MCF 10A (cell line): ENCODE data around the gene FAT1. TPM values are rescaled to one million over a fixed set of nuclear protein-coding genes. Genes with fewer than 3 reads are reported as not detected.
A peak's percentile ranks its signal among the peaks of the same experiment; 100 is the strongest.

Experiments
- BruUV-seq: library from RNA; stranded (reverse); fragments of 400-500 nt; replicated peaks from 2 replicates; lab custom pipeline; 2021; lab: Mats Ljungman, UMichigan
- CTCF ChIA-PET: fragments of 300-600 bp; sonication (Branson Sonifier 250); formaldehyde crosslinking; extraction: SDS; loops from one replicate; lab custom pipeline; 2021; ENCODE audit warnings: antibody characterized with exemption, inconsistent platforms; lab: Yijun Ruan, JAX
- POLR2A ChIA-PET: fragments of 300-600, 350-650 bp; sonication (Branson Sonifier 250); formaldehyde crosslinking; extraction: SDS; loops from one replicate; lab custom pipeline; 2020; ENCODE audit warnings: antibody characterized with exemption, inconsistent platforms; lab: Yijun Ruan, JAX
- DNase-seq: peaks from one replicate; pipeline ENCODE4 v3.0.0-alpha.2; 2018; ENCODE audit not compliant: unreplicated experiment
- H3K27ac Mint-ChIP-seq: one replicate; pipeline ENCODE4 v1.8.0; 2022; ENCODE audit warnings: mild to moderate bottlenecking, low read depth, mixed read lengths; ENCODE audit not compliant: unreplicated experiment
- H3K27me3 Mint-ChIP-seq: one replicate; pipeline ENCODE4 v1.8.0; 2022; ENCODE audit warnings: mixed read lengths; ENCODE audit not compliant: insufficient read depth, unreplicated experiment
- H3K36me3 Mint-ChIP-seq: one replicate; pipeline ENCODE4 v1.8.0; 2022; ENCODE audit warnings: mild to moderate bottlenecking, moderate library complexity, mixed read lengths; ENCODE audit not compliant: insufficient read depth, unreplicated experiment
- H3K4me1 Mint-ChIP-seq: one replicate; pipeline ENCODE4 v1.8.0; 2022; ENCODE audit warnings: mixed read lengths; ENCODE audit not compliant: insufficient read depth, unreplicated experiment
- H3K4me3 Mint-ChIP-seq: one replicate; pipeline ENCODE4 v1.8.0; 2022; ENCODE audit warnings: mild to moderate bottlenecking, moderate library complexity, mixed read lengths; ENCODE audit not compliant: unreplicated experiment
- H3K9me3 Mint-ChIP-seq: one replicate; pipeline ENCODE4 v1.8.0; 2022; ENCODE audit warnings: mixed read lengths; ENCODE audit not compliant: unreplicated experiment
- CTCF ChIP-seq: fragments of 200-600 bp; IDR thresholded peaks from one replicate; pipeline ENCODE4 v1.8.0; 2022; ENCODE audit warnings: antibody characterized with exemption, mild to moderate bottlenecking; ENCODE audit not compliant: unreplicated experiment
- intact Hi-C: fragments of 100-400 bp; cut with micrococcal nuclease; formaldehyde crosslinking; loops from 2 replicates; pipeline ENCODE4 v1.14.1; 2022
- total RNA-seq: library from RNA; stranded (reverse); gene quantifications from 2 replicates; pipeline ENCODE4 v1.2.3, GENCODE V29; 2022

The FAT1 gene
- total RNA-seq, 1 experiment from 2014 or later: 165 TPM

GRCh38 chr4:186707996-186708395 is 15.7 kb downstream of the FAT1 start:
- intact Hi-C loops: no loop called here
- Mint-ChIP-seq H3K36me3 (peaks cover 56% of the 10 kb centered on the region), H3K27me3 (no peaks in the 10 kb centered on the region), H3K27ac (no peak overlapping the region), H3K4me1 (peaks cover 20% of the 10 kb centered on the region), H3K4me3 (no peak overlapping the region), H3K9me3 (no peaks in the 10 kb centered on the region)
- ChIA-PET POLR2A (interaction anchor here (1.3 kb wide), 1 partner anchor 16 kb away, joined by 3 read pairs; the partner anchor contains the start of gene FAT1), CTCF (no interaction called here)
- no peak for DNase-seq
- no peak for TF ChIP-seq CTCF
- BruUV-seq: no TSS peak

- POLR2A ChIA-PET: interaction anchor here (1.3 kb wide), 1 partner anchor 16 kb away, joined by 3 read pairs; the partner anchor contains the start of gene FAT1
- CTCF ChIA-PET: no interaction called here
- intact Hi-C loops: no loop called here
- H3K36me3 Mint-ChIP-seq: peaks cover 60% of the 10 kb centered on the region
- H3K4me1 Mint-ChIP-seq: peaks cover 20% of the 10 kb centered on the region
- no peak overlapping the region for H3K27ac Mint-ChIP-seq
- DNase-seq: no peak
- TF ChIP-seq CTCF: no peak
- no peaks in the 10 kb centered on the region for H3K27me3 Mint-ChIP-seq
- no TSS peak for BruUV-seq
- no peaks in the 10 kb centered on the region for H3K9me3 Mint-ChIP-seq
- no peak overlapping the region for H3K4me3 Mint-ChIP-seq
These were observed 16.1 kb downstream of the FAT1 start for GRCh38 chr4:186707574-186707973.

- no peaks in the 10 kb centered on the region for H3K9me3 Mint-ChIP-seq
- no peak overlapping the region for H3K4me3 Mint-ChIP-seq
- no peak for DNase-seq
- H3K36me3 Mint-ChIP-seq: peaks cover 67% of the 10 kb centered on the region
- CTCF ChIA-PET: no interaction called here
- peaks cover 39% of the 10 kb centered on the region for H3K4me1 Mint-ChIP-seq
- TF ChIP-seq CTCF: no peak
- POLR2A ChIA-PET: interaction anchor here (0.6 to 1.7 kb wide), 3 partner anchors 11 to 55 kb away, joined by 3 to 7 read pairs (median 3); no protein-coding TSS in a partner anchor
- H3K27ac Mint-ChIP-seq: peak overlapping the region; percentile 6
- no peaks in the 10 kb centered on the region for H3K27me3 Mint-ChIP-seq
- intact Hi-C loops: no loop called here
- BruUV-seq: no TSS peak
These were observed 19.6 kb downstream of the FAT1 start for GRCh38 chr4:186704057-186704456.

GRCh38 chr4:186703510-186703909 is 20.1 kb downstream of the FAT1 start:
- CTCF ChIA-PET: no interaction called here
- Mint-ChIP-seq H3K27me3 (no peaks in the 10 kb centered on the region), H3K27ac (peak overlapping the region; percentile 6), H3K4me3 (no peak overlapping the region), H3K36me3 (peaks cover 64% of the 10 kb centered on the region), H3K9me3 (no peaks in the 10 kb centered on the region), H3K4me1 (peaks cover 39% of the 10 kb centered on the region)
- no peak for DNase-seq
- POLR2A ChIA-PET: interaction anchor here (1.4 to 1.7 kb wide), 3 partner anchors 9 to 16 kb away, joined by 3 to 7 read pairs (median 5); no protein-coding TSS in a partner anchor
- no TSS peak for BruUV-seq
- intact Hi-C loops: no loop called here
- TF ChIP-seq CTCF: no peak
